Hepatocyte (in vitro differentiated cells): ENCODE results near the gene GMDS. TPM values are rescaled to one million over a fixed set of nuclear protein-coding genes. Genes with fewer than 3 reads are reported as not detected.
"Not testable (repeated sequence)": the region's sequence is repeated elsewhere in the genome, so short reads cannot be mapped to it uniquely, and the experiment has no call there.

ENCODE experiments used
- DNase-seq: peaks from one replicate; pipeline ENCODE4 v3.0.0-alpha.2; 2016; ENCODE audit warnings: low spot score
- H2AFZ ChIP-seq: fragments of 200-600 bp; sonication (generic); 2 replicates; pipeline ENCODE4 v1.6.0; 2016; ENCODE audit warnings: antibody characterized with exemption, mild to moderate bottlenecking
- H3K27ac ChIP-seq: fragments of 200-600 bp; sonication (generic); 2 replicates; pipeline ENCODE4 v1.5.1; 2016; ENCODE audit warnings: mild to moderate bottlenecking
- H3K27me3 ChIP-seq: fragments of 200-600 bp; sonication (generic); 2 replicates; pipeline ENCODE4 v1.6.1; 2016
- H3K36me3 ChIP-seq: fragments of 200-600 bp; sonication (generic); replicated peaks from 2 replicates; pipeline ENCODE4 v1.5.1; 2016; ENCODE audit warnings: low read depth; ENCODE audit not compliant: insufficient read depth
- H3K4me1 ChIP-seq: fragments of 200-600 bp; sonication (generic); 2 replicates; pipeline ENCODE4 v1.5.1; 2016; ENCODE audit warnings: mild to moderate bottlenecking, moderate library complexity; ENCODE audit not compliant: insufficient read depth
- H3K4me2 ChIP-seq: fragments of 200-600 bp; sonication (generic); 2 replicates; pipeline ENCODE4 v1.6.0; 2016
- H3K4me3 ChIP-seq: fragments of 200-600 bp; sonication (generic); 2 replicates; pipeline ENCODE4 v1.5.1; 2016; ENCODE audit warnings: mild to moderate bottlenecking
- H3K79me2 ChIP-seq: fragments of 200-600 bp; sonication (generic); 2 replicates; pipeline ENCODE4 v1.6.0; 2017; ENCODE audit warnings: mild to moderate bottlenecking
- H3K9me2 ChIP-seq: fragments of 200-600 bp; sonication (generic); replicated peaks from 2 replicates; pipeline ENCODE4 v1.6.0; 2017; ENCODE audit warnings: mild to moderate bottlenecking; ENCODE audit not compliant: insufficient read depth
- H3K9me3 ChIP-seq: fragments of 200-600 bp; sonication (generic); 2 replicates; pipeline ENCODE4 v1.5.1; 2016; ENCODE audit warnings: low read depth, mild to moderate bottlenecking
- H4K20me1 ChIP-seq: fragments of 200-600 bp; sonication (generic); 2 replicates; pipeline ENCODE4 v1.6.0; 2016; ENCODE audit warnings: mild to moderate bottlenecking; ENCODE audit not compliant: insufficient read depth, poor library complexity, severe bottlenecking
- EZH2 ChIP-seq: fragments of 200-600 bp; sonication (generic); IDR thresholded peaks from 2 replicates; pipeline ENCODE4 v1.6.1; 2016; ENCODE audit warnings: antibody characterized with exemption, mild to moderate bottlenecking, borderline replicate concordance
- EZH2phosphoT487 ChIP-seq: fragments of 200-600 bp; sonication (generic); IDR thresholded peaks from one replicate; pipeline ENCODE4 v1.6.1; 2018; ENCODE audit warnings: antibody characterized with exemption, mild to moderate bottlenecking, low read depth, moderate library complexity; ENCODE audit not compliant: unreplicated experiment, severe bottlenecking
- WGBS: methylation state at CpG from one replicate; pipeline ENCODE4 v1.1.6; 2016; ENCODE audit warnings: low lambda C conversion rate; ENCODE audit errors: missing lambda C conversion rate; 5-methylcytosine and 5-hydroxymethylcytosine counted together
- polyA plus RNA-seq: library from polyadenylated mRNA; unstranded; fragments of >200 nt; fragmentation: Nextera tagmentation; extraction: Ambion mirVana; gene quantifications from 2 replicates; pipeline ENCODE4 v1.2.1, GENCODE V29; 2016
- total RNA-seq: library from RNA; depleted of rRNA; stranded (reverse); fragments of >200 nt; gene quantifications from 2 replicates; pipeline ENCODE4 v1.2.3, GENCODE V29; 2014
- TF ChIP-seq, protein P1 (sequence below): fragments of 200-600 bp; sonication (generic); IDR thresholded peaks from 2 replicates; pipeline ENCODE4 v1.5.1; 2016; ENCODE audit warnings: antibody characterized with exemption, mild to moderate bottlenecking; ENCODE audit not compliant: poor library complexity

The GMDS gene
- total and polyA plus RNA-seq, 2 experiments from 2014 or later, result 20.7 to 32.6 TPM

- no peaks in the 10 kb centered on the region for H3K9me2 ChIP-seq
- H2AFZ ChIP-seq, result no peak overlapping the region
- no peaks in the 10 kb centered on the region for H3K4me1 ChIP-seq
- H3K27ac ChIP-seq, result no peak overlapping the region
- H3K9me3 ChIP-seq, result no peaks in the 10 kb centered on the region
- no peaks in the 10 kb centered on the region for H3K79me2 ChIP-seq
- H3K4me3 ChIP-seq, result no peak overlapping the region
- WGBS, result 72% methylated on average over 2 of the region's 3 CpGs
- H4K20me1 ChIP-seq, result no peaks in the 10 kb centered on the region
- TF ChIP-seq, protein P1, sequence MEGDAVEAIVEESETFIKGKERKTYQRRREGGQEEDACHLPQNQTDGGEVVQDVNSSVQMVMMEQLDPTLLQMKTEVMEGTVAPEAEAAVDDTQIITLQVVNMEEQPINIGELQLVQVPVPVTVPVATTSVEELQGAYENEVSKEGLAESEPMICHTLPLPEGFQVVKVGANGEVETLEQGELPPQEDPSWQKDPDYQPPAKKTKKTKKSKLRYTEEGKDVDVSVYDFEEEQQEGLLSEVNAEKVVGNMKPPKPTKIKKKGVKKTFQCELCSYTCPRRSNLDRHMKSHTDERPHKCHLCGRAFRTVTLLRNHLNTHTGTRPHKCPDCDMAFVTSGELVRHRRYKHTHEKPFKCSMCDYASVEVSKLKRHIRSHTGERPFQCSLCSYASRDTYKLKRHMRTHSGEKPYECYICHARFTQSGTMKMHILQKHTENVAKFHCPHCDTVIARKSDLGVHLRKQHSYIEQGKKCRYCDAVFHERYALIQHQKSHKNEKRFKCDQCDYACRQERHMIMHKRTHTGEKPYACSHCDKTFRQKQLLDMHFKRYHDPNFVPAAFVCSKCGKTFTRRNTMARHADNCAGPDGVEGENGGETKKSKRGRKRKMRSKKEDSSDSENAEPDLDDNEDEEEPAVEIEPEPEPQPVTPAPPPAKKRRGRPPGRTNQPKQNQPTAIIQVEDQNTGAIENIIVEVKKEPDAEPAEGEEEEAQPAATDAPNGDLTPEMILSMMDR, result no peak
- TF ChIP-seq EZH2 (no peak), EZH2phosphoT487 (no peak)
- no peaks in the 10 kb centered on the region for H3K27me3 ChIP-seq
- DNase-seq, result no peak
- H3K4me2 ChIP-seq, result no peak overlapping the region
- no peaks in the 10 kb centered on the region for H3K36me3 ChIP-seq
These were observed 567.2 kb downstream of the GMDS start for GRCh38 chr6:1678201-1678600.

GRCh38 chr6:1672379-1672778 lies 573.0 kb downstream of the GMDS start:
- Histone ChIP-seq H3K79me2 (no peaks in the 10 kb centered on the region), H3K36me3 (no peaks in the 10 kb centered on the region), H3K9me2 (no peaks in the 10 kb centered on the region), H2AFZ (no peak overlapping the region), H3K4me2 (no peak overlapping the region), H4K20me1 (no peaks in the 10 kb centered on the region), H3K27ac (no peak overlapping the region), H3K9me3 (no peaks in the 10 kb centered on the region), H3K4me3 (no peak overlapping the region), H3K4me1 (peaks cover 3% of the 10 kb centered on the region), H3K27me3 (no peaks in the 10 kb centered on the region)
- TF ChIP-seq EZH2phosphoT487 (no peak), EZH2 (no peak)
- WGBS, result 78% methylated on average over 2 of the region's 2 CpGs
- no peak for DNase-seq

GRCh38 chr6:1670711-1671462 lies 574.5 kb downstream of the GMDS start:
- no peaks in the 10 kb centered on the region for H3K9me2 ChIP-seq
- no peak for DNase-seq
- no peak overlapping the region for H3K4me3 ChIP-seq
- no peaks in the 10 kb centered on the region for H3K79me2 ChIP-seq
- no peaks in the 10 kb centered on the region for H3K9me3 ChIP-seq
- WGBS, result 60% methylated on average over 16 of the region's 16 CpGs
- no peaks in the 10 kb centered on the region for H4K20me1 ChIP-seq
- TF ChIP-seq, protein P1, result no peak
- no peak for TF ChIP-seq EZH2phosphoT487
- no peak for TF ChIP-seq EZH2
- H3K27ac ChIP-seq, result no peak overlapping the region
- peaks cover 6% of the 10 kb centered on the region for H3K4me1 ChIP-seq
- H3K27me3 ChIP-seq, result no peaks in the 10 kb centered on the region
- no peaks in the 10 kb centered on the region for H3K36me3 ChIP-seq
- no peak overlapping the region for H2AFZ ChIP-seq
- H3K4me2 ChIP-seq, result no peak overlapping the region

DNA sequence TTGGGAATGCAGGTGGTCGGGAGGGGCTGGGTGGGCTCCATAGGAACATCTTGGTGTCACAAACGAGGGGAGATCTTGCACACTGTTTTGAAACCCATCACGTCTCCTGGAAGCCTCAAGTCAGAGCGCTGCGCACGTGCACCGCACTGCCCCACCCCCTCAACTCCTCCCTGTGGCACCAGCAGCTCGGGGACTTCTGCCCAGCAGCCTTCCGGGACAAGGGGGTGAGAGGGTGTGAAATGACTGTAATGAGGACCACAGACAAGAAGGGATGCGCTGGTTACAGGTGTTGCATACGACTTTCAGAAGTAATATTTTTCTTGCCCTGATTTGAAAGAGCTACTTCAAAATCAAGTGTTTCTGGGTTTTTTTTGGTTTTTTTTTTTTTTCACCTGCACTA lies 575.4 kb downstream of the GMDS start:
- no peak overlapping the region for H3K27ac ChIP-seq
- no peak overlapping the region for H3K4me3 ChIP-seq
- no peaks in the 10 kb centered on the region for H3K79me2 ChIP-seq
- H3K27me3 ChIP-seq, result no peaks in the 10 kb centered on the region
- H3K9me3 ChIP-seq, result no peaks in the 10 kb centered on the region
- no peaks in the 10 kb centered on the region for H3K36me3 ChIP-seq
- no peaks in the 10 kb centered on the region for H4K20me1 ChIP-seq
- WGBS, result 91% methylated on average over 11 of the region's 11 CpGs
- no peak overlapping the region for H2AFZ ChIP-seq
- DNase-seq, result no peak
- no peak overlapping the region for H3K4me2 ChIP-seq
- TF ChIP-seq, protein P1, result no peak
- TF ChIP-seq EZH2phosphoT487 (no peak), EZH2 (no peak)
- peaks cover 6% of the 10 kb centered on the region for H3K4me1 ChIP-seq
- H3K9me2 ChIP-seq, result no peaks in the 10 kb centered on the region

GRCh38 chr6:1668456-1668855 lies 576.9 kb downstream of the GMDS start:
- H3K36me3 ChIP-seq, H3K27me3 ChIP-seq, H4K20me1 ChIP-seq, H3K4me1 ChIP-seq, H3K4me2 ChIP-seq, H3K27ac ChIP-seq, H2AFZ ChIP-seq, H3K9me2 ChIP-seq, DNase-seq, H3K4me3 ChIP-seq, H3K79me2 ChIP-seq, H3K9me3 ChIP-seq: not testable (repeated sequence)
- WGBS, result 96% methylated on average over 5 of the region's 5 CpGs
